Vagina (tissue), 2 donors: Measurements from ENCODE around the gene IL16.

Source experiments
- CTCF ChIP-seq, 3 experiments: fragments of 450-650 bp in 2 of 3; fragments of 200-600 bp in 1 of 3; sonication (generic) in 1 of 3; IDR thresholded peaks; one replicate each; pipeline ENCODE4 v1.5.1; 2017 to 2019; ENCODE audit warnings: antibody characterized with exemption in 3 of 3, mild to moderate bottlenecking in 2 of 3, moderate library complexity in 2 of 3
- POLR2A ChIP-seq, 2 donors: fragments of 450-650 bp; IDR thresholded peaks; one replicate each; pipeline ENCODE4 v1.6.1; 2017; ENCODE audit warnings: antibody characterized with exemption in 2 of 2, mild to moderate bottlenecking in 2 of 2, moderate library complexity in 2 of 2
- POLR2AphosphoS5 ChIP-seq, 2 donors: sonication (generic); formaldehyde crosslinking; IDR thresholded peaks; one replicate each; pipeline ENCODE4 v1.9.0; 2017; ENCODE audit warnings: antibody characterized with exemption in 2 of 2, mild to moderate bottlenecking in 2 of 2, low read depth in 1 of 2; ENCODE audit not compliant: insufficient read depth in 1 of 2

GRCh38 chr15:81211376-81211775 is 14.7 kb downstream of the IL16 start:
- no peak for TF ChIP-seq CTCF (IDR thresholded peaks at IDR 0.05)
- TF ChIP-seq POLR2A (IDR thresholded peaks at IDR 0.05) = no peak
- no peak for TF ChIP-seq POLR2AphosphoS5 (IDR thresholded peaks at IDR 0.05; ENCODE audit: insufficient read depth in 1 of 2, low read depth in 1 of 2)
